HEK293T (cell line): ENCODE data around the gene USE1.

ENCODE experiments used
- FOXA1 ChIP-seq: fragments of 450-650 bp; IDR thresholded peaks from 2 replicates; pipeline ENCODE4 v1.6.1; 2016; ENCODE audit warnings: mild to moderate bottlenecking
- FOXK2 ChIP-seq: fragments of 450-650 bp; IDR thresholded peaks from 2 replicates; pipeline ENCODE4 v1.6.1; 2016; ENCODE audit warnings: mild to moderate bottlenecking
- HDGF ChIP-seq: fragments of 450-650 bp; IDR thresholded peaks from 2 replicates; pipeline ENCODE4 v1.6.1; 2017; ENCODE audit warnings: antibody characterized with exemption, borderline replicate concordance

- no peak for TF ChIP-seq FOXA1
- TF ChIP-seq FOXK2: no peak
- no peak for TF ChIP-seq HDGF
Observed at GRCh38 chr19:17242431-17243208, 27.5 kb downstream of the USE1 start.
